B cell (primary cell): ENCODE measurements around the gene CREBBP. TPM values are rescaled to one million over a fixed set of nuclear protein-coding genes. Genes with fewer than 3 reads are reported as not detected.

Experiments used
- ATAC-seq: fragments of 200-7000 bp; cut with Tn5 transposase; one replicate; pipeline ENCODE4 v1.10.0; 2021; ENCODE audit warnings: low read depth, mild to moderate bottlenecking, moderate number of reproducible peaks, moderate library complexity
- CTCF ChIA-PET: fragments of 350-600 bp; sonication (Branson Sonifier 250); formaldehyde crosslinking; loops from one replicate; lab custom pipeline; 2021; ENCODE audit warnings: antibody characterized with exemption, inconsistent platforms; lab: Charles Lee
- POLR2A ChIA-PET: fragments of 350-600 bp; sonication (Branson Sonifier 250); formaldehyde crosslinking; loops from one replicate; lab custom pipeline; 2021; ENCODE audit warnings: antibody characterized with exemption; lab: Charles Lee
- DNase-seq: peaks from one replicate; pipeline ENCODE4 v3.0.0; 2013
- H2AFZ ChIP-seq: 2 replicates; pipeline ENCODE4 v1.6.1; 2012; ENCODE audit warnings: mild to moderate bottlenecking, low read depth, low read length; ENCODE audit not compliant: insufficient read depth, poor library complexity, severe bottlenecking
- H3K27ac ChIP-seq, 2 donors: 1 replicate in 1 of 2; 2 replicates in 1 of 2; pipeline ENCODE4 v1.5.1; 2012 to 2013; ENCODE audit warnings: low read length in 2 of 2, mild to moderate bottlenecking in 2 of 2, moderate library complexity in 1 of 2
- H3K27me3 ChIP-seq, 4 experiments: fragments of 200-600 bp in 1 of 4; sonication (generic) in 1 of 4; replicated peaks in 1 of 4; 1 replicate in 2 of 4; 2 replicates in 2 of 4; pipeline versions ENCODE4 v1.6.1 to v1.7.0; 2013 to 2016; ENCODE audit warnings: low read length in 3 of 4, mild to moderate bottlenecking in 2 of 4, mixed read lengths in 1 of 4, moderate library complexity in 1 of 4; ENCODE audit not compliant: insufficient read depth in 4 of 4, control insufficient read depth in 3 of 4; ENCODE audit errors: control extremely low read depth in 1 of 4
- H3K36me3 ChIP-seq, 2 experiments: replicated peaks in 1 of 2; 1 replicate in 1 of 2; 2 replicates in 1 of 2; pipeline versions ENCODE4 v1.6.1 to v1.7.1; 2013; ENCODE audit warnings: low read length in 1 of 2; ENCODE audit not compliant: insufficient read depth in 2 of 2, control insufficient read depth in 1 of 2; ENCODE audit errors: control extremely low read depth in 1 of 2, extremely low read depth in 1 of 2
- H3K4me1 ChIP-seq, 2 donors: fragments of 200-600 bp in 1 of 2; sonication (generic) in 1 of 2; 1 replicate in 1 of 2; 2 replicates in 1 of 2; pipeline versions ENCODE4 v1.5.1 to v1.6.1; 2013 to 2017; ENCODE audit warnings: low read length in 2 of 2; ENCODE audit not compliant: control insufficient read depth in 2 of 2, insufficient read depth in 2 of 2
- H3K4me2 ChIP-seq: replicated peaks from 2 replicates; pipeline ENCODE3; 2012; ENCODE audit warnings: mild to moderate bottlenecking, low read depth, low read length; ENCODE audit not compliant: poor library complexity, severe bottlenecking
- H3K4me3 ChIP-seq, 5 experiments: fragments of 200-600 bp in 1 of 5; sonication (generic) in 1 of 5; 1 replicate in 3 of 5; 2 replicates in 2 of 5; pipeline versions ENCODE4 v1.5.1 to v1.7.0; 2011 to 2016; ENCODE audit warnings: low read length in 4 of 5, mild to moderate bottlenecking in 4 of 5, low read depth in 2 of 5, control low read depth in 1 of 5, moderate library complexity in 1 of 5; ENCODE audit not compliant: insufficient read depth in 1 of 5; ENCODE audit errors: control extremely low read depth in 1 of 5, extremely low read depth in 1 of 5
- H3K79me2 ChIP-seq: fragments of 200-600 bp; sonication (generic); one replicate; pipeline ENCODE4 v1.6.0; 2016; ENCODE audit warnings: low read length; ENCODE audit not compliant: control insufficient read depth, insufficient read depth
- H3K9ac ChIP-seq: fragments of 200-600 bp; sonication (generic); 2 replicates; pipeline ENCODE4 v1.6.1; 2017; ENCODE audit warnings: mild to moderate bottlenecking, low read length, moderate library complexity
- H3K9me3 ChIP-seq, 3 donors: one replicate each; pipeline versions ENCODE4 v1.6.1 to v1.7.1; 2013; ENCODE audit warnings: low read length in 2 of 3; ENCODE audit not compliant: control insufficient read depth in 2 of 3, insufficient read depth in 1 of 3; ENCODE audit errors: control extremely low read depth in 1 of 3
- H4K20me1 ChIP-seq: 2 replicates; pipeline ENCODE4 v1.6.0; 2012; ENCODE audit warnings: mild to moderate bottlenecking, low read length; ENCODE audit not compliant: insufficient read depth, control insufficient read depth, poor library complexity, severe bottlenecking
- H3K27ac Mint-ChIP-seq: one replicate; pipeline ENCODE4 v1.8.0; 2021; ENCODE audit warnings: mixed read lengths
- H3K27me3 Mint-ChIP-seq: one replicate; pipeline ENCODE4 v1.8.0; 2021; ENCODE audit warnings: mixed read lengths
- H3K4me1 Mint-ChIP-seq: one replicate; pipeline ENCODE4 v1.8.0; 2021; ENCODE audit warnings: mixed read lengths
- H3K4me3 Mint-ChIP-seq: one replicate; pipeline ENCODE4 v1.8.0; 2021; ENCODE audit warnings: mixed read lengths
- H3K9me3 Mint-ChIP-seq: one replicate; pipeline ENCODE4 v1.8.0; 2022; ENCODE audit warnings: mixed read lengths; ENCODE audit not compliant: insufficient read depth
- CTCF ChIP-seq: fragments of 200-600 bp; IDR thresholded peaks from one replicate; pipeline ENCODE4 v1.8.0; 2022; ENCODE audit warnings: antibody characterized with exemption, mild to moderate bottlenecking
- EZH2 ChIP-seq: IDR thresholded peaks from 2 replicates; pipeline ENCODE4 v1.6.1; 2012; ENCODE audit warnings: borderline replicate concordance, low read depth, mild to moderate bottlenecking, moderate library complexity, low read length; ENCODE audit not compliant: insufficient read depth, poor library complexity, severe bottlenecking
- WGBS: methylation state at CpG from one replicate; pipeline ENCODE4 v1.1.5; 2013; ENCODE audit warnings: missing lambda C conversion rate; ENCODE audit not compliant: insufficient coverage; 5-methylcytosine and 5-hydroxymethylcytosine counted together
- intact Hi-C: fragments of 100-400 bp; cut with micrococcal nuclease; formaldehyde crosslinking; loops from one replicate; pipeline ENCODE4 v1.10.0; 2022
- polyA plus RNA-seq: library from polyadenylated mRNA; depleted of rRNA; stranded (reverse); fragments of >200 nt; gene quantifications from 2 replicates; pipeline ENCODE4 v1.2.3, GENCODE V29; 2012
- total RNA-seq, 2 donors: library from RNA; stranded (reverse); fragments of 120-200 nt in 1 of 2; gene quantifications; 1 replicate in 1 of 2; 2 replicates in 1 of 2; pipeline versions ENCODE4 v1.2.3 to v1.2.4, GENCODE V29; 2013 to 2022

CREBBP gene
- total and polyA plus RNA-seq, 2 donors (not counting 1 experiment from before 2014, with no cell fraction given) = 27.6 to 206 TPM

- ChIA-PET CTCF (no interaction called here), POLR2A (no interaction called here)
- H4K20me1 ChIP-seq = peaks cover 78% of the 10 kb centered on the region
- ATAC-seq (no peak), DNase-seq (no peak)
- WGBS = 100% methylated on average over 3 of the region's 6 CpGs
- H3K4me1 ChIP-seq = no peaks in the 10 kb centered on the region
- no peaks in the 10 kb centered on the region for H3K9me3 ChIP-seq
- no peak overlapping the region for H3K4me3 ChIP-seq
- H3K4me2 ChIP-seq = no peak overlapping the region
- H2AFZ ChIP-seq = no peak overlapping the region
- H3K4me1 Mint-ChIP-seq = no peaks in the 10 kb centered on the region
- peaks cover 5 to 85% of the 10 kb centered on the region in 2 experiments for H3K36me3 ChIP-seq
- TF ChIP-seq EZH2 (no peak), CTCF (no peak)
- no peaks in the 10 kb centered on the region for H3K9me3 Mint-ChIP-seq
- H3K27me3 Mint-ChIP-seq = no peaks in the 10 kb centered on the region
- no peak overlapping the region for H3K27ac ChIP-seq
- H3K27me3 ChIP-seq = no peaks in the 10 kb centered on the region
- H3K79me2 ChIP-seq = peaks cover 58% of the 10 kb centered on the region
- intact Hi-C loops = no loop called here
- no peak overlapping the region for H3K9ac ChIP-seq
- no peak overlapping the region for H3K27ac Mint-ChIP-seq
- H3K4me3 Mint-ChIP-seq = no peak overlapping the region
Observed at GRCh38 chr16:3760518-3760917, 120.0 kb downstream of the CREBBP start.

GRCh38 chr16:3759736-3760135, 120.8 kb downstream of the CREBBP start:
- POLR2A ChIA-PET = no interaction called here

More at GRCh38 chr16:3759736-3760135, 120.8 kb downstream of the CREBBP start:
- DNase-seq (no peak), ATAC-seq (no peak)
- peaks cover 53% of the 10 kb centered on the region for H3K79me2 ChIP-seq
- H3K4me3 ChIP-seq = no peak overlapping the region
- peaks cover 4 to 85% of the 10 kb centered on the region in 2 experiments for H3K36me3 ChIP-seq
- no peaks in the 10 kb centered on the region for H3K9me3 ChIP-seq
- H2AFZ ChIP-seq = no peak overlapping the region
- Mint-ChIP-seq H3K9me3 (no peaks in the 10 kb centered on the region), H3K4me3 (no peak overlapping the region), H3K27me3 (no peaks in the 10 kb centered on the region), H3K4me1 (no peaks in the 10 kb centered on the region), H3K27ac (no peak overlapping the region)
- H3K4me2 ChIP-seq = no peak overlapping the region
- no peak overlapping the region for H3K9ac ChIP-seq
- no peaks in the 10 kb centered on the region for H3K27me3 ChIP-seq
- H4K20me1 ChIP-seq = peaks cover 78% of the 10 kb centered on the region
- intact Hi-C loops = no loop called here
- no peak for TF ChIP-seq EZH2
- no peak for TF ChIP-seq CTCF
- CTCF ChIA-PET = no interaction called here
- WGBS = 91% methylated on average over 4 of the region's 5 CpGs
- H3K4me1 ChIP-seq = no peaks in the 10 kb centered on the region
- H3K27ac ChIP-seq = no peak overlapping the region
